A549 (cell line): Measurements from ENCODE around the gene SLC23A2. TPM values are rescaled to one million over a fixed set of nuclear protein-coding genes. Genes with fewer than 3 reads are reported as not detected.
A peak's percentile ranks its signal among the peaks of the same experiment; 100 is the strongest.

Source experiments
- ATAC-seq, 2 experiments: fragments of 200-7000 bp in 1 of 2; fragments of >200 bp in 1 of 2; cut with Nextera tagmentation in 1 of 2; cut with Tn5 transposase in 1 of 2; 3 replicates each; pipeline versions ENCODE4 v1.8.0 to v1.9.1; 2018 to 2020; ENCODE audit warnings: mild to moderate bottlenecking in 1 of 2, moderate library complexity in 1 of 2
- CTCF ChIA-PET: fragments of 300-600 bp; sonication (Branson Sonifier 250); formaldehyde crosslinking; extraction: SDS; loops from one replicate; lab custom pipeline; 2021; ENCODE audit warnings: antibody characterized with exemption, inconsistent platforms; lab: Yijun Ruan, JAX
- POLR2A ChIA-PET: fragments of 350-600 bp; formaldehyde crosslinking; extraction: SDS; loops from one replicate; lab custom pipeline; 2021; ENCODE audit warnings: antibody characterized with exemption, inconsistent platforms; lab: Yijun Ruan, JAX
- DNase-seq, 2 experiments: peaks; one replicate each; pipeline versions ENCODE4 v3.0.0 to v3.0.0-alpha.2; 2011 to 2016; ENCODE audit warnings: low read depth in 1 of 2, low spot score in 1 of 2
- FAIRE-seq: peaks from 2 replicates; lab custom pipeline; 2011; peaks lifted over from hg19 to GRCh38; lab: Jason Lieb, UNC
- H3K27ac ChIP-seq, 2 experiments: fragments of >200 bp; sonication (Bioruptor Twin); formaldehyde crosslinking; 3 replicates each; pipeline ENCODE4 v1.5.1; 2016 to 2017
- H3K4me1 ChIP-seq: fragments of >200 bp; sonication (Bioruptor Twin); formaldehyde crosslinking; 3 replicates; pipeline ENCODE4 v1.6.1; 2016
- H3K4me2 ChIP-seq: fragments of >200 bp; sonication (Bioruptor Twin); formaldehyde crosslinking; 3 replicates; pipeline ENCODE4 v1.6.1; 2016
- H3K4me3 ChIP-seq: fragments of >200 bp; sonication (Bioruptor Twin); formaldehyde crosslinking; 3 replicates; pipeline ENCODE4 v1.5.1; 2016
- H3K9me3 ChIP-seq: fragments of >200 bp; sonication (Bioruptor Twin); formaldehyde crosslinking; 3 replicates; pipeline ENCODE4 v1.6.1; 2016
- ATOH8 ChIP-seq: fragments of 250-450 bp; sonication (Bioruptor Pico); IDR thresholded peaks from 2 replicates; pipeline ENCODE4 v1.5.0; 2020; ENCODE audit warnings: low read depth, mild to moderate bottlenecking, moderate library complexity
- CBX2 ChIP-seq: fragments of 200-600 bp; sonication (generic); IDR thresholded peaks from 2 replicates; pipeline ENCODE4 v1.6.1; 2016; ENCODE audit warnings: low read depth, mild to moderate bottlenecking, borderline replicate concordance
- CEBPB ChIP-seq, 2 experiments: fragments of >200 bp in 1 of 2; sonication (Bioruptor Twin) in 1 of 2; formaldehyde crosslinking in 1 of 2; IDR thresholded peaks; 2 replicates each; pipeline ENCODE4 v1.6.1; 2012 to 2016
- CTCF ChIP-seq: fragments of >200 bp; sonication (Bioruptor Twin); formaldehyde crosslinking; IDR thresholded peaks from 3 replicates; pipeline ENCODE4 v1.5.1; 2016
- E2F6 ChIP-seq: IDR thresholded peaks from 2 replicates; pipeline ENCODE4 v1.6.1; 2012; ENCODE audit warnings: low read depth, borderline replicate concordance
- EP300 ChIP-seq, 2 experiments: fragments of >200 bp; sonication (Bioruptor Twin); formaldehyde crosslinking; IDR thresholded peaks; 2 replicates in 1 of 2; 3 replicates in 1 of 2; pipeline ENCODE4 v1.6.1; 2016 to 2017
- FOSB ChIP-seq: fragments of 250-450 bp; sonication (Bioruptor Pico); IDR thresholded peaks from 2 replicates; pipeline ENCODE4 v1.5.0; 2020; ENCODE audit warnings: mild to moderate bottlenecking, moderate library complexity
- FOXS1 ChIP-seq: fragments of 250-450 bp; sonication (Bioruptor Pico); IDR thresholded peaks from 2 replicates; pipeline ENCODE4 v1.5.0; 2020; ENCODE audit warnings: mild to moderate bottlenecking, moderate library complexity
- GATA3 ChIP-seq: IDR thresholded peaks from 2 replicates; pipeline ENCODE4 v1.6.1; 2012; ENCODE audit warnings: borderline replicate concordance
- HDAC2 ChIP-seq: fragments of 200-600 bp; sonication (generic); IDR thresholded peaks from 2 replicates; pipeline ENCODE4 v1.6.1; 2016
- HMGXB4 ChIP-seq: fragments of 250-450 bp; sonication (Bioruptor Pico); IDR thresholded peaks from 2 replicates; pipeline ENCODE4 v1.5.0; 2021; ENCODE audit warnings: mild to moderate bottlenecking, moderate library complexity, borderline replicate concordance
- HOXA7 ChIP-seq: fragments of 250-450 bp; sonication (Bioruptor Pico); IDR thresholded peaks from 2 replicates; pipeline ENCODE4 v1.5.0; 2020; ENCODE audit warnings: mild to moderate bottlenecking, moderate library complexity
- HOXB13 ChIP-seq: fragments of 250-450 bp; sonication (Bioruptor Pico); IDR thresholded peaks from 2 replicates; pipeline ENCODE4 v1.5.0; 2020; ENCODE audit warnings: low read depth, mild to moderate bottlenecking, moderate library complexity
- JUN ChIP-seq, 2 experiments: fragments of >200 bp; sonication (Bioruptor Twin); formaldehyde crosslinking; IDR thresholded peaks; 2 replicates in 1 of 2; 3 replicates in 1 of 2; pipeline ENCODE4 v1.6.1; 2016 to 2017
- JUNB ChIP-seq: fragments of >200 bp; sonication (Bioruptor Twin); formaldehyde crosslinking; IDR thresholded peaks from 2 replicates; pipeline ENCODE4 v1.6.1; 2016
- KDM5A ChIP-seq: fragments of 200-600 bp; sonication (generic); IDR thresholded peaks from 2 replicates; pipeline ENCODE4 v1.6.1; 2016; ENCODE audit warnings: antibody characterized with exemption, mild to moderate bottlenecking
- MYC ChIP-seq: IDR thresholded peaks from 2 replicates; pipeline ENCODE4 v1.6.1; 2012; ENCODE audit warnings: mild to moderate bottlenecking, inconsistent platforms, low read length, improper control_type of control experiment, borderline replicate concordance
- NPAS2 ChIP-seq: fragments of 250-450 bp; sonication (Bioruptor Pico); IDR thresholded peaks from 2 replicates; pipeline ENCODE4 v1.8.0; 2022; ENCODE audit warnings: mild to moderate bottlenecking, moderate library complexity, borderline replicate concordance
- PHF8 ChIP-seq: fragments of 200-600 bp; sonication (generic); IDR thresholded peaks from 2 replicates; pipeline ENCODE4 v1.6.1; 2016; ENCODE audit warnings: low read depth, mild to moderate bottlenecking, antibody characterized with exemption, moderate library complexity, borderline replicate concordance
- POLR2A ChIP-seq: IDR thresholded peaks from 2 replicates; pipeline ENCODE4 v1.6.1; 2012; ENCODE audit warnings: mild to moderate bottlenecking, low read length
- REST ChIP-seq: fragments of 200-600 bp; sonication (generic); IDR thresholded peaks from 2 replicates; pipeline ENCODE4 v1.6.1; 2016; ENCODE audit warnings: antibody characterized with exemption, mild to moderate bottlenecking, moderate library complexity
- RNF2 ChIP-seq: fragments of 200-600 bp; sonication (generic); IDR thresholded peaks from 2 replicates; pipeline ENCODE4 v1.6.1; 2016; ENCODE audit warnings: low read depth, mild to moderate bottlenecking, antibody characterized with exemption, moderate library complexity, borderline replicate concordance
- TP53 ChIP-seq: fragments of 250-450 bp; sonication (Bioruptor Pico); IDR thresholded peaks from 2 replicates; pipeline ENCODE4 v1.5.0; 2021; ENCODE audit warnings: mild to moderate bottlenecking, moderate library complexity
- ZFP36 ChIP-seq: fragments of 450-650 bp; IDR thresholded peaks from 2 replicates; pipeline ENCODE4 v1.6.1; 2014; ENCODE audit warnings: borderline replicate concordance; ENCODE audit not compliant: partially characterized antibody
- ZSCAN20 ChIP-seq: fragments of 250-450 bp; sonication (Bioruptor Pico); IDR thresholded peaks from 2 replicates; pipeline ENCODE4 v1.8.0; 2022; ENCODE audit warnings: mild to moderate bottlenecking, moderate library complexity
- WGBS: methylation state at CpG from one replicate; pipeline ENCODE4 v1.1.6; 2017; ENCODE audit errors: missing lambda C conversion rate; 5-methylcytosine and 5-hydroxymethylcytosine counted together
- polyA plus RNA-seq, 4 experiments: library from polyadenylated mRNA; depleted of rRNA in 3 of 4; stranded (reverse); fragments of >200 nt; fragmentation: RNase III in 1 of 4; extraction: RNeasy Plus Mini Kit Qiagen cat#74134 plus additional on column Dnase treatment in 1 of 4; gene quantifications; 2 replicates in 3 of 4; 3 replicates in 1 of 4; pipeline ENCODE4 v1.2.3, GENCODE V29; 2011 to 2017
- TF ChIP-seq, protein P1 (sequence below): IDR thresholded peaks from 2 replicates; pipeline ENCODE4 v1.6.1; 2012

SLC23A2 gene
- polyA plus RNA-seq, 2 of the 4 experiments (the other 2 are of a cell fraction): 13.1 to 47.8 TPM

DNA sequence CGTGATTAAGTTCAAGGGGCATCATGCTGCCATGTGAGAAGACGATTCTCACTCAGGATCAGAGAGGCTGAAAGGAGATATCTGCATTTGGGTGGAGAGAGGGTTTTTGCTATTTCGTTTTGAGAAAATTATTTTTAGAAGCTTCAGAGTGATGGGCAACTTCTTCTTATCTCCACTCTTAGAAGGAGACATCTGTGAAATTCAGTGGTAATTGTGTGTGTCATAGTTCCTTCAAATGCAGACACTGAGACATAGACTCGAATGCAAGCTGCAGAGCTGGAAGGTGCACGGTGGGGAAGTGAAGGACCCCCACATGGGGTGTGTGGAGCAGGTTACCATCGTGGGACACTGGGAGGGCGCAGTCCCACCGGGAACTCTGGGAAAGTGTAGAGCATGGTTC, 162.8 kb downstream of the SLC23A2 start:
- WGBS: 13% methylated on average over 8 of the region's 8 CpGs
- no peak for FAIRE-seq
- Histone ChIP-seq H3K4me1 (no peaks in the 10 kb centered on the region), H3K9me3 (no peaks in the 10 kb centered on the region), H3K27ac (no peak overlapping the region), H3K4me3 (no peak overlapping the region), H3K4me2 (no peak overlapping the region)
- POLR2A ChIA-PET: no interaction called here
- TF ChIP-seq HDAC2: no peak
- TF ChIP-seq JUNB: no peak
- no peak for TF ChIP-seq PHF8
- TF ChIP-seq NPAS2 (CRISPR knock-in tag): no peak
- ATAC-seq: 0 out of 6 replicates have a peak, but pooled peaks of 1 of the 2 experiments have one; percentile 4
- CTCF ChIA-PET: interaction anchor here (1.2 kb wide), 1 partner anchor 109 kb away, joined by 3 read pairs; no protein-coding TSS in a partner anchor
- DNase-seq: no peak

DNA sequence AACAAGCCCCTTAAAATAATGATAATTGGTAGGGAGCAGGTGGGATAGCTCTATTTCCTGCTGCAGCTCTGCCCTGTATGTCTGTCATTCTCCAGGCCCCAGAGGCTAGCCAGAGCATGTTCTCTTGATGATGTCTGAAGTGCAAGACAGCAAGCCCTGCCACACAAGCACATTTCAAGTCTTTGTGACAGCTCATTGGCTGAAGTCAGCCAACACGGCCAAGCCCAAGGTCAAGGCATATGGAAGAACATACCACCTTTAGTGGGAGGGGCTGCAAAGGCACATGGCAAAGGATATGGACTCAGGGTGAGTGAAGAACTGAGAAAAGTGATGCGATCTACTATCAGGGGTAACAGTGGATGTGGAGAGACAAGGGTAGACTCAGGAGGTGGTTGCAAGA, 163.6 kb downstream of the SLC23A2 start:
- no peak for FAIRE-seq
- no peak overlapping the region for H3K27ac ChIP-seq

DNA sequence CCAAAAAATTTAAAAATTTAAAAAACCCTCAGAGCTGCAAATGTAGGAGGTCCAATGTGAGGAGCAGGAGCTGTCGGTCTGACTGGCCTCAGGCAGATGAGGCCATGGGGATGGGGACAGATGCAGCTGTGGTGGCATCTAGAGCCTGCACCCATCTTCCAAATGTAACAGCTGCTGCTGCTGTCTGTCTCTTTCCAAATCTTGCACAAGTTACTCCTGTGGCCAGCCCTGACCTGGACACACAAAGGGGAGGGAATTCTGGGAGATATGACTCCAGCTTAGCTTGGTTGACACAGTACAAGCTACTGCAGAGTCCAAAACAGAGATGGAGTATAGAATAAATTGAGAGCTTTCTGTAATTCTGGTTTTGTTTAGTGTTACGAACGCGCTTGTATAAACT, 164.4 kb downstream of the SLC23A2 start:
- Histone ChIP-seq H3K27ac (no peak overlapping the region), H3K4me3 (no peak overlapping the region), H3K9me3 (no peaks in the 10 kb centered on the region), H3K4me2 (no peak overlapping the region), H3K4me1 (no peaks in the 10 kb centered on the region)
- 61% methylated on average over 4 of the region's 4 CpGs for WGBS
- POLR2A ChIA-PET: no interaction called here
- CTCF ChIA-PET: interaction anchor here (0.6 to 2.0 kb wide), 5 partner anchors 10 to 264 kb away, joined by 3 to 8 read pairs (median 4); no protein-coding TSS in a partner anchor
- no peak for DNase-seq
- peak; percentile 26 to 38; a peak in 3 of 6 replicates for ATAC-seq
- no peak for FAIRE-seq
- no peak for TF ChIP-seq ZFP36
- no peak for TF ChIP-seq CTCF
- no peak for TF ChIP-seq REST
- no peak for TF ChIP-seq HMGXB4 (CRISPR knock-in tag)
- TF ChIP-seq, protein P1, sequence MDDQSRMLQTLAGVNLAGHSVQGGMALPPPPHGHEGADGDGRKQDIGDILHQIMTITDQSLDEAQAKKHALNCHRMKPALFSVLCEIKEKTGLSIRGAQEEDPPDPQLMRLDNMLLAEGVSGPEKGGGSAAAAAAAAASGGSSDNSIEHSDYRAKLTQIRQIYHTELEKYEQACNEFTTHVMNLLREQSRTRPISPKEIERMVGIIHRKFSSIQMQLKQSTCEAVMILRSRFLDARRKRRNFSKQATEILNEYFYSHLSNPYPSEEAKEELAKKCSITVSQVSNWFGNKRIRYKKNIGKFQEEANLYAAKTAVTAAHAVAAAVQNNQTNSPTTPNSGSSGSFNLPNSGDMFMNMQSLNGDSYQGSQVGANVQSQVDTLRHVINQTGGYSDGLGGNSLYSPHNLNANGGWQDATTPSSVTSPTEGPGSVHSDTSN: no peak
- TF ChIP-seq E2F6: no peak
- TF ChIP-seq JUNB: no peak
- no peak for TF ChIP-seq TP53
- no peak for TF ChIP-seq ZSCAN20 (CRISPR knock-in tag)
- no peak for TF ChIP-seq MYC
- TF ChIP-seq RNF2: no peak

More for the DNA sequence above, 163.6 kb downstream of the SLC23A2 start:
- Histone ChIP-seq H3K4me3 (no peak overlapping the region), H3K9me3 (no peaks in the 10 kb centered on the region), H3K4me2 (no peak overlapping the region), H3K4me1 (no peaks in the 10 kb centered on the region)
- no peak for DNase-seq
- CTCF ChIA-PET: interaction anchor here (1.2 to 2.0 kb wide), 2 partner anchors 110 to 263 kb away, joined by 3 to 4 read pairs; no protein-coding TSS in a partner anchor
- POLR2A ChIA-PET: no interaction called here
- no peak for ATAC-seq
- 61% methylated on average over 2 of the region's 2 CpGs for WGBS
- TF ChIP-seq HDAC2 (no peak), EP300 (IDR thresholded peaks at IDR 0.05) (no peak), HOXA7 (CRISPR knock-in tag) (no peak), JUN (IDR thresholded peaks at IDR 0.05) (no peak), CEBPB (IDR thresholded peaks at IDR 0.05) (no peak), HOXB13 (CRISPR knock-in tag) (no peak), ZSCAN20 (CRISPR knock-in tag) (no peak), CBX2 (no peak), KDM5A (no peak), FOSB (CRISPR knock-in tag) (no peak), GATA3 (no peak), ATOH8 (CRISPR knock-in tag) (no peak), POLR2A (no peak), FOXS1 (CRISPR knock-in tag) (no peak)
